CD8-positive, alpha-beta memory T cell (primary cell): ENCODE measurements around the gene ELOA. TPM values are rescaled to one million over a fixed set of nuclear protein-coding genes. Genes with fewer than 3 reads are reported as not detected.
A peak's percentile ranks its signal among the peaks of the same experiment; 100 is the strongest.

Experiments
- CTCF ChIA-PET: fragments of 350-600 bp; sonication (Branson Sonifier 250); formaldehyde crosslinking; loops from one replicate; lab custom pipeline; 2021; ENCODE audit warnings: antibody characterized with exemption; lab: Charles Lee
- POLR2A ChIA-PET: fragments of 350-600 bp; sonication (Branson Sonifier 250); formaldehyde crosslinking; loops from one replicate; lab custom pipeline; 2021; ENCODE audit warnings: antibody characterized with exemption; lab: Charles Lee
- DNase-seq, 5 donors: peaks; one replicate each; pipeline versions ENCODE4 v3.0.0 to v3.0.0-alpha.2; 2020 to 2022; ENCODE audit warnings: mixed read lengths in 1 of 5
- H3K27ac ChIP-seq: one replicate; pipeline ENCODE4 v1.7.0; 2013; ENCODE audit warnings: low read depth, mild to moderate bottlenecking, low read length, moderate library complexity
- H3K27me3 ChIP-seq: 2 replicates; pipeline ENCODE4 v1.7.0; 2013; ENCODE audit warnings: low read length, mild to moderate bottlenecking; ENCODE audit not compliant: insufficient read depth, poor library complexity, severe bottlenecking
- H3K36me3 ChIP-seq: 2 replicates; pipeline ENCODE4 v1.7.0; 2013; ENCODE audit warnings: mild to moderate bottlenecking, low read length, moderate library complexity; ENCODE audit not compliant: insufficient read depth
- H3K4me1 ChIP-seq: 2 replicates; pipeline ENCODE4 v1.7.0; 2013; ENCODE audit warnings: mild to moderate bottlenecking, low read length, moderate library complexity; ENCODE audit not compliant: insufficient read depth
- H3K4me3 ChIP-seq: 2 replicates; pipeline ENCODE4 v1.7.0; 2013; ENCODE audit warnings: mild to moderate bottlenecking, low read length
- H3K9me3 ChIP-seq: 2 replicates; pipeline ENCODE4 v1.7.0; 2013; ENCODE audit warnings: mild to moderate bottlenecking, low read length
- H3K27ac Mint-ChIP-seq, 8 donors: one replicate each; pipeline ENCODE4 v1.8.0; 2020 to 2021; ENCODE audit warnings: mixed read lengths in 8 of 8, mild to moderate bottlenecking in 6 of 8, inconsistent platforms in 3 of 8, moderate library complexity in 3 of 8
- H3K27me3 Mint-ChIP-seq, 2 donors: one replicate each; pipeline ENCODE4 v1.8.0; 2020 to 2021; ENCODE audit warnings: mixed read lengths in 2 of 2, mild to moderate bottlenecking in 1 of 2, moderate library complexity in 1 of 2
- H3K36me3 Mint-ChIP-seq, 3 donors: one replicate each; pipeline ENCODE4 v1.8.0; 2020 to 2021; ENCODE audit warnings: mixed read lengths in 3 of 3, inconsistent platforms in 1 of 3, mild to moderate bottlenecking in 1 of 3
- H3K4me1 Mint-ChIP-seq, 3 donors: one replicate each; pipeline ENCODE4 v1.8.0; 2020 to 2021; ENCODE audit warnings: mixed read lengths in 3 of 3, inconsistent platforms in 1 of 3, mild to moderate bottlenecking in 1 of 3
- H3K4me3 Mint-ChIP-seq, 7 donors: one replicate each; pipeline ENCODE4 v1.8.0; 2020 to 2021; ENCODE audit warnings: mixed read lengths in 7 of 7, mild to moderate bottlenecking in 6 of 7, moderate library complexity in 4 of 7, inconsistent platforms in 2 of 7
- H3K9me3 Mint-ChIP-seq, 5 donors: one replicate each; pipeline ENCODE4 v1.8.0; 2020 to 2022; ENCODE audit warnings: mixed read lengths in 5 of 5, mild to moderate bottlenecking in 3 of 5, moderate library complexity in 2 of 5, inconsistent platforms in 1 of 5
- polyA plus RNA-seq: library from polyadenylated mRNA; unstranded; fragments of 300-500 nt; fragmentation: Illumina TruSeq; gene quantifications from one replicate; pipeline ENCODE4 v1.2.3, GENCODE V29; 2021
- total RNA-seq, 2 experiments: library from RNA; stranded (reverse); gene quantifications; one replicate each; pipeline ENCODE4 v1.2.3, GENCODE V29; 2021

ELOA gene
- 10 to 100 TPM; 64.1 to 69.0 TPM for total RNA-seq
- polyA plus RNA-seq = 32.3 TPM

GRCh38 chr1:23743287-23744152, at the start of gene ELOA:
Gene ELOA (plus strand): TSS chr1:23743471. CDS start chr1:23743504, 33 bp downstream.
- H3K27ac Mint-ChIP-seq = peak within 1 kb of the TSS; percentile 92 to 99 (median 94)
- no peaks in the 10 kb centered on the region for H3K9me3 Mint-ChIP-seq
- H3K4me3 Mint-ChIP-seq = peak within 1 kb of the TSS; percentile 90 to 98 (median 91)
- Histone ChIP-seq H3K27ac (peak within 1 kb of the TSS; percentile 77), H3K36me3 (no peaks in the 10 kb centered on the region), H3K4me1 (peaks cover 41% of the 10 kb centered on the region), H3K9me3 (no peaks in the 10 kb centered on the region), H3K4me3 (peak within 1 kb of the TSS; percentile 79), H3K27me3 (no peaks in the 10 kb centered on the region)
- ChIA-PET CTCF (interaction anchor here (0.7 to 3.6 kb wide), 5 partner anchors 9 to 86 kb away, joined by 3 to 14 read pairs (median 4); partner anchors contain the start of genes PITHD1 and RPL11), POLR2A (interaction anchor here (0.7 to 2.1 kb wide), 6 partner anchors 10 to 375 kb away, joined by 3 to 14 read pairs (median 4); partner anchors contain the start of gene RPL11)
- DNase-seq = peak; percentile 68 to 85 (median 70)
- H3K27me3 Mint-ChIP-seq = no peaks in the 10 kb centered on the region
- peaks cover 0 to 24% (median 7%) of the 10 kb centered on the region in 3 donors for H3K36me3 Mint-ChIP-seq
- peaks cover 46 to 53% (median 49%) of the 10 kb centered on the region in 3 donors for H3K4me1 Mint-ChIP-seq

DNA sequence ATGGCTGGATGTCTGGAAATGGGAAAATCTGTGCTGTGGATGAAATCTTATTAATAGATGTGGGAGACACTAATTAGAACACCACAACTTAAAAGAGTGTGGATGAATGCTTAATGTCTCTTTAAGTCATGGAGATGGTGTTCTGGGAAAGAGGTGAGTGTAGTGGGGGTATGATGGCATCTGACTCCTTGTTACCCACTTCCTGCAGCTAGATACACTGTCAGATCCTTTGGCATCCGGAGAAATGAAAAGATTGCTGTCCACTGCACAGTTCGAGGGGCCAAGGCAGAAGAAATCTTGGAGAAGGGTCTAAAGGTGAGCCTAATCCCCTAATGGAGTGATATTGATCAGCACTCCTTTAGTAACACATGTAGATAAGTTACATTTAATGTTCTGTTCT, 49.7 kb upstream of the ELOA start:
- H3K27me3 ChIP-seq = no peaks in the 10 kb centered on the region
- CTCF ChIA-PET = interaction anchor here (1.5 kb wide), 1 partner anchor 54 kb away, joined by 3 read pairs; no protein-coding TSS in a partner anchor
- H3K4me1 ChIP-seq = peaks cover 28% of the 10 kb centered on the region
- peak overlapping the region; percentile 67 to 100 (median 96) for H3K4me3 Mint-ChIP-seq
- DNase-seq = no peak
- no peaks in the 10 kb centered on the region for H3K9me3 ChIP-seq
- no peaks in the 10 kb centered on the region for H3K27me3 Mint-ChIP-seq
- H3K9me3 Mint-ChIP-seq = no peaks in the 10 kb centered on the region
- H3K27ac Mint-ChIP-seq = peak overlapping the region; percentile 7 to 99 (median 94)
- POLR2A ChIA-PET = no interaction called here
- H3K27ac ChIP-seq = peak overlapping the region; percentile 16
- peaks cover 56% of the 10 kb centered on the region for H3K36me3 ChIP-seq
- H3K4me3 ChIP-seq = no peak overlapping the region
- peaks cover 55 to 66% (median 65%) of the 10 kb centered on the region in 3 donors for H3K4me1 Mint-ChIP-seq
- H3K36me3 Mint-ChIP-seq = peaks cover 9 to 71% (median 24%) of the 10 kb centered on the region in 3 donors

- Mint-ChIP-seq H3K36me3 (peaks cover 9 to 77% (median 24%) of the 10 kb centered on the region in 3 donors), H3K4me1 (peaks cover 55 to 73% (median 72%) of the 10 kb centered on the region in 3 donors), H3K4me3 (peak overlapping the region; percentile 9 to 100 (median 94)), H3K27me3 (no peaks in the 10 kb centered on the region), H3K9me3 (no peaks in the 10 kb centered on the region), H3K27ac (peak overlapping the region; percentile 30 to 99 (median 92))
- no peaks in the 10 kb centered on the region for H3K27me3 ChIP-seq
- H3K27ac ChIP-seq = peak overlapping the region; percentile 16
- peaks cover 30% of the 10 kb centered on the region for H3K4me1 ChIP-seq
- no peak for DNase-seq
- H3K4me3 ChIP-seq = no peak overlapping the region
- CTCF ChIA-PET = interaction anchor here (1.5 kb wide), 1 partner anchor 53 kb away, joined by 3 read pairs; no protein-coding TSS in a partner anchor
- POLR2A ChIA-PET = no interaction called here
- H3K36me3 ChIP-seq = peaks cover 63% of the 10 kb centered on the region
- H3K9me3 ChIP-seq = no peaks in the 10 kb centered on the region
Observed at GRCh38 chr1:23694371-23694770, 48.9 kb upstream of the ELOA start.

DNA sequence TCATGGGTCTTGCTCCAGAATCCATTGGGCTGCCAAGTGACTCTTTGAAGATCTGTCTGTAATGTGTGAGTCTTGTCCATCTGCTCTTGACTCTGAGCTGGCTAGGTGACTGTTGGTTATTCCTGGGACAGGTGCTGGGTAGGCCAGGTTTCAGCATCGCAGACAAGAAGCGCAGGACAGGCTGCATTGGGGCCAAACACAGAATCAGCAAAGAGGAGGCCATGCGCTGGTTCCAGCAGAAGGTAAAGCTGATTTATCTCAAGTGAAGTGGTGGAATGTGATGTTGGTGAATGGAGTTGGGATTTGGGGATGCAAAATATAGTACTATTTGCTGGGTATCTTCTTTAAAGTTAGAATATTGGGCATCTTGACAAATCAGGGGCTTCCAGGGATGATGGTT, 47.6 kb upstream of the ELOA start:
- Histone ChIP-seq H3K4me1 (peaks cover 30% of the 10 kb centered on the region), H3K27me3 (no peaks in the 10 kb centered on the region), H3K9me3 (no peaks in the 10 kb centered on the region), H3K36me3 (peaks cover 73% of the 10 kb centered on the region), H3K4me3 (no peak overlapping the region), H3K27ac (no peak overlapping the region)
- no peak for DNase-seq
- Mint-ChIP-seq H3K36me3 (peaks cover 9 to 90% (median 33%) of the 10 kb centered on the region in 3 donors), H3K27ac (peak overlapping the region in 7 of 8 donors; percentile 30 to 99 (median 56)), H3K4me3 (peak overlapping the region in 2 of 7 donors; percentile 25 to 46), H3K9me3 (no peaks in the 10 kb centered on the region), H3K4me1 (peaks cover 60 to 82% (median 81%) of the 10 kb centered on the region in 3 donors), H3K27me3 (no peaks in the 10 kb centered on the region)
- ChIA-PET CTCF (no interaction called here), POLR2A (no interaction called here)

- Histone ChIP-seq H3K27me3 (no peaks in the 10 kb centered on the region), H3K4me3 (no peak overlapping the region), H3K9me3 (no peaks in the 10 kb centered on the region), H3K27ac (no peak overlapping the region), H3K4me1 (peaks cover 30% of the 10 kb centered on the region), H3K36me3 (peaks cover 80% of the 10 kb centered on the region)
- Mint-ChIP-seq H3K4me1 (peaks cover 60 to 84% (median 82%) of the 10 kb centered on the region in 3 donors), H3K4me3 (peak overlapping the region in 2 of 7 donors; percentile 6 to 25), H3K27me3 (no peaks in the 10 kb centered on the region), H3K9me3 (no peaks in the 10 kb centered on the region), H3K27ac (peak overlapping the region in 3 of 8 donors; percentile 55 to 99 (median 56)), H3K36me3 (peaks cover 9 to 98% (median 33%) of the 10 kb centered on the region in 3 donors)
- ChIA-PET POLR2A (interaction anchor here (0.7 kb wide), 1 partner anchor 1875 kb away, joined by 5 read pairs; no protein-coding TSS in a partner anchor), CTCF (no interaction called here)
- no peak for DNase-seq
Observed at GRCh38 chr1:23696335-23696989, 46.8 kb upstream of the ELOA start.

- Mint-ChIP-seq H3K27ac (peak overlapping the region in 4 of 8 donors; percentile 12 to 69 (median 38)), H3K36me3 (peaks cover 8 to 93% (median 28%) of the 10 kb centered on the region in 3 donors), H3K9me3 (no peaks in the 10 kb centered on the region), H3K4me3 (no peak overlapping the region), H3K4me1 (peaks cover 45 to 70% (median 67%) of the 10 kb centered on the region in 3 donors), H3K27me3 (no peaks in the 10 kb centered on the region)
- H3K27ac ChIP-seq = no peak overlapping the region
- POLR2A ChIA-PET = interaction anchor here (0.6 kb wide), 1 partner anchor 59 kb away, joined by 4 read pairs; no protein-coding TSS in a partner anchor
- no peaks in the 10 kb centered on the region for H3K27me3 ChIP-seq
- no peak for DNase-seq
- peaks cover 72% of the 10 kb centered on the region for H3K36me3 ChIP-seq
- no peaks in the 10 kb centered on the region for H3K9me3 ChIP-seq
- H3K4me1 ChIP-seq = peaks cover 15% of the 10 kb centered on the region
- CTCF ChIA-PET = interaction anchor here (1.4 kb wide), 1 partner anchor 15 kb away, joined by 5 read pairs; no protein-coding TSS in a partner anchor
- H3K4me3 ChIP-seq = no peak overlapping the region
Observed at GRCh38 chr1:23698466-23698865, 44.8 kb upstream of the ELOA start.

DNA sequence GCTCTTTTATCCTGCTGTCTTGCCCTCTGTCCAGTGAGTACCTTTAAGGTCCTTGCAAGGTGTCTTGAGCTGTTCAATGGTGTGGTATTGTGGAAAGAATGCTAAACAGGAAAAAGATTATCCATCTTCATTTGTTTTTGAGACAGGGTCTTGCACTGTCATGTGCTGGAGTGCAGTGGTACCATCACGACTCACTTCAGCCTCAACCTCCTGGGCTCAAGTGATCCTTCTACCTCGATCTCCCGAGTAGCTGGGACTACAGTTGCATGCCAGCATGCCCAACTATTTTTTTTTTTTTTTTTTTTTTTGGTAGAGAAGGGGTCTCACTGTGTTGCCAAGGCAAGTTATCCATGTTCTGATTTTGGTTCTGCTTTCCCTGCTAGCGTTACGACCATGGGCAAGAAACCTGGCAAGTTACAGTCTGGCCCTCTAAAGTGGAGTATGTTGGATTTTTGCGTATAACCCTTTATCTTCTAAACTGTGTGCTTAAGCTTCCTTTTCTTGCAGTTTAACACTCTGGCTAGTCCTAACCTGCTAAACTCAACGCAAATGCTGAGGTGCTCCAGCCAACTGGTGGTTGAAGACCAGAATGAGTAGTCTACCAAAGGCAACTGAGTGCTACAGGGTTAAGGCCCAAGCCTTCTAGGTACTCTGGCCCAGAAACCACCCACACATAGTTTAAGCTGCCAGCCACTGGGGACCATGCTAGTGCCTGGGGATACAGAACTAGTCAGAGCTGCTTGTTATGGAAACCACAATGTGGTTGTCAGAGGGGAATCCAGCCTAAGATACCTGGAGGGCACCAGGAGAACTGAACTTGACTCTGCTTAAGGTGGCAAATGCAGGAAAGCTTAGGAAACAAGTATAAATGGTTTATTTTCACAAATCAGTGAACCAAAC, 43.7 kb upstream of the ELOA start:
- Histone ChIP-seq H3K9me3 (no peaks in the 10 kb centered on the region), H3K27me3 (no peaks in the 10 kb centered on the region), H3K4me1 (peaks cover 9% of the 10 kb centered on the region), H3K4me3 (no peak overlapping the region), H3K27ac (no peak overlapping the region), H3K36me3 (peaks cover 64% of the 10 kb centered on the region)
- ChIA-PET CTCF (interaction anchor here (1.4 kb wide), 1 partner anchor 13 kb away, joined by 5 read pairs; no protein-coding TSS in a partner anchor), POLR2A (no interaction called here)
- H3K36me3 Mint-ChIP-seq = peaks cover 5 to 85% (median 22%) of the 10 kb centered on the region in 3 donors
- no peak overlapping the region for H3K4me3 Mint-ChIP-seq
- no peaks in the 10 kb centered on the region for H3K27me3 Mint-ChIP-seq
- peak overlapping the region in 2 of 8 donors; percentile 42 to 58 for H3K27ac Mint-ChIP-seq
- no peaks in the 10 kb centered on the region for H3K9me3 Mint-ChIP-seq
- H3K4me1 Mint-ChIP-seq = peaks cover 34 to 59% (median 56%) of the 10 kb centered on the region in 3 donors
- no peak for DNase-seq
